IPS-18c (cell line): ENCODE results near the gene RANBP3.
"Not testable (repeated sequence)": the region's sequence is repeated elsewhere in the genome, so short reads cannot be mapped to it uniquely, and the experiment has no call there.

Experiments
- H3K4me3 ChIP-seq: 2 replicates; pipeline ENCODE4 v1.7.0; 2013; ENCODE audit warnings: low read depth, mild to moderate bottlenecking, low read length, moderate library complexity; ENCODE audit not compliant: insufficient read depth
- H3K9me3 ChIP-seq: one replicate; pipeline ENCODE4 v1.6.1; 2013; ENCODE audit warnings: mild to moderate bottlenecking, low read length, moderate library complexity; ENCODE audit not compliant: control insufficient read depth, insufficient read depth

Gene RANBP3

GRCh38 chr19:6012426-6013170 is 34.7 kb upstream of the RANBP3 start:
- no peak overlapping the region for H3K4me3 ChIP-seq
- no peaks in the 10 kb centered on the region for H3K9me3 ChIP-seq

GRCh38 chr19:6011794-6012193 is 33.9 kb upstream of the RANBP3 start:
- no peak overlapping the region for H3K4me3 ChIP-seq
- H3K9me3 ChIP-seq: no peaks in the 10 kb centered on the region

- no peak overlapping the region for H3K4me3 ChIP-seq
- no peaks in the 10 kb centered on the region for H3K9me3 ChIP-seq
Measured at GRCh38 chr19:6011206-6011605, 33.3 kb upstream of the RANBP3 start.

DNA sequence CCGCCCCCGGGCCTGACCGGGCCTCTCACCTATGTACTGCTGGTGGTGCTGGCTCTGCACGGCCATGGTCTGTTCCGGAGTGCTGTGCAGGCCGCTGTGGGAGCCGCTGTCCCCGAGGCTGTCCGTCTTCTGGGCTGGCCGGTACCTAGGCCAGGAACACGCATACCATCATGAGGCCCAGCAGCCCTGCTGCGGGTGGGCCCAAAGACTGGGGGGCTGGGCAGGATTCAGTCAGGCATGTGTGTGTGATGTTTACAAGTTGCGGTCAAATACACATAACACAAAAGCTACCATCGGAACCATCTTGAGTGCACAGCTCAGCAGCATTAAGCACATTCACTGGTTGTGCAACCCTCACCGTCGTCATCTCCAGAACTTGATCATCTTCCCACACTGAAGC is 32.2 kb upstream of the RANBP3 start:
- H3K9me3 ChIP-seq: no peaks in the 10 kb centered on the region
- no peak overlapping the region for H3K4me3 ChIP-seq

DNA sequence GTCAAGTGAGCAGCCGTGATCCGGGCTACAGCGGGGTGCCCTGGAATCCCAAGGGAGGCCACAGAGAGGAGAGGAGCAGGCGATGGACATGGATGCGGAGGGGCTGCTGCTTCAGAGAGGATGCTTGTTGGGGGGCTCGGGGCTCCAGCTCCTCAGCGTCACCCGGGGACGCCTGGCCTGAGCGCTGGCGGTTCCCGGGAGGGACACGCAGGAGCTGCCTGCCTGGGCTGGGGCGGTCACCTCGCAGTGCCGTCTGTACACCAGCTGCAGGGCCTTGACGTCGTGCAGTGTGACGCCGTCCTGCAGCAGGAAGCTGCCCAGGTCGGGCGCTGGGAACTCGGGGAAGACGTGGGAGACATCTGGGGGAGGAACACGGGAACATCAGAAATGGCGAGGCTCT is 29.9 kb upstream of the RANBP3 start:
- Histone ChIP-seq H3K9me3 (no peaks in the 10 kb centered on the region), H3K4me3 (no peak overlapping the region)

DNA sequence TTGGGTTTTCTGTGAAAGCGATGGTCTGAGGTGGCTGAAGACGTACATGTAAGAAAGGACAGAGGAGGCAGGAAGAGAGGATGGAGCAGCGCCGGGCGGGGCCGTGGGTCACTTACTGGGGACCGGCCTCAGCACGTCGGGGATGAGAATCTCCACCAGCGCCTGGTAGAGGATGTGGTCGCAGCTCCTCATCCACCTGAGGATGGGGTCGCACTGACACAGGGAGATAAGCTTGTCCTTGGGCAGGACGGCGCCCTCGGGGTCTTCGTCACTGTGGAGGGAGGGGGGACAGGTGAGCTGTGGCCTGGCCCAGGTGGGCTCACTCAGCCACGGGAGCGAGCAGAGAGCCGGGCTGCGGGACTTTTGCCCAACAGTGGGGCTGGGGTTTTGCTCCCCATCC is 29.0 kb upstream of the RANBP3 start:
- H3K4me3 ChIP-seq: no peak overlapping the region
- no peaks in the 10 kb centered on the region for H3K9me3 ChIP-seq

GRCh38 chr19:6006070-6006446 is 28.1 kb upstream of the RANBP3 start:
- H3K4me3 ChIP-seq, H3K9me3 ChIP-seq: not testable (repeated sequence)

GRCh38 chr19:6005321-6006069 is 27.6 kb upstream of the RANBP3 start:
- peaks cover 2% of the 10 kb centered on the region for H3K9me3 ChIP-seq
- H3K4me3 ChIP-seq: no peak overlapping the region

- Histone ChIP-seq H3K4me3 (no peak overlapping the region), H3K9me3 (peaks cover 2% of the 10 kb centered on the region)
Measured at GRCh38 chr19:6003976-6004375, 26.0 kb upstream of the RANBP3 start.

DNA sequence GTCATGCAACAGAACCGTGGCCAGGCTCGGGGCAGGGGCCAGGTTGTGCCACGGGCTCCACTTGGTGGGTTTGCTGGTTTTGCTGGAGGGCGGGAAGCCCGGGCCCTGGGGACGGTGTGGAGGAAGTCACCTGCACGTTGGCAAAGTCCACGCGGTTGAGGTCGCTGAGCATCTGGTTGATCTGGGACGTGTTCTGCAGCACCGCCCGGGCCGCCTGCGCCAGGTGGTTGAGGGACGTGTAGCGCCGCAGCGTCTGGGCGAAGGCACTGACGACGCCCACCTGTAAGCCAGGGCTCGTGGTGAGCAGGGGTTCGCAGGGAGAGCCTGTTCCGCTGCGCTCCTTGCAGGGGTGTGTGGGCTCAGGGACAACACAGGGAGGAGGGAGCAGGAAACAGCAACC is 24.7 kb upstream of the RANBP3 start:
- peaks cover 2% of the 10 kb centered on the region for H3K9me3 ChIP-seq
- H3K4me3 ChIP-seq: no peak overlapping the region

- Histone ChIP-seq H3K4me3 (no peak overlapping the region), H3K9me3 (peaks cover 4% of the 10 kb centered on the region)
Measured at GRCh38 chr19:6000228-6000847, 22.4 kb upstream of the RANBP3 start.

- Histone ChIP-seq H3K9me3 (peaks cover 4% of the 10 kb centered on the region), H3K4me3 (no peak overlapping the region)
Measured at GRCh38 chr19:5999693-6000092, 21.8 kb upstream of the RANBP3 start.

DNA sequence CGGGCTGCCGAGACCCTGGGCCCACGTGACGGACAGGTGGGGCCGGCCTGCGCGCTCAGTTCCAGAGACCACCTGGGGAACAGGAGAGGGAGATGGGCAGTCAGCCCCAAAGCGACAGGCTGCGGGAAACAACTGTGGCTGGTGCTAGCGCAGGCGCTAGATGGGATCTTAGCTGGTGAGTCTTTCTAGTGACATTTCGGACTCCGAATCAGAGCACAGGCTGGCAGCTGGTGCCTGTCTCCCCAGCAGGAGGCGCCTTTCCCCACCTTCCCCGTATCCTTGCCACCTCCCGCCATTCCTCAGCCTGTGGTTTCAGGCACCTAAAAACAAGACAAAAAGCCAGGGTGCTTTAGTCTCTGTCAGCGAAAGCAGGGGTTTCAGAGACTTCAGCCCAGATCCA is 19.4 kb upstream of the RANBP3 start:
- no peak overlapping the region for H3K4me3 ChIP-seq

DNA sequence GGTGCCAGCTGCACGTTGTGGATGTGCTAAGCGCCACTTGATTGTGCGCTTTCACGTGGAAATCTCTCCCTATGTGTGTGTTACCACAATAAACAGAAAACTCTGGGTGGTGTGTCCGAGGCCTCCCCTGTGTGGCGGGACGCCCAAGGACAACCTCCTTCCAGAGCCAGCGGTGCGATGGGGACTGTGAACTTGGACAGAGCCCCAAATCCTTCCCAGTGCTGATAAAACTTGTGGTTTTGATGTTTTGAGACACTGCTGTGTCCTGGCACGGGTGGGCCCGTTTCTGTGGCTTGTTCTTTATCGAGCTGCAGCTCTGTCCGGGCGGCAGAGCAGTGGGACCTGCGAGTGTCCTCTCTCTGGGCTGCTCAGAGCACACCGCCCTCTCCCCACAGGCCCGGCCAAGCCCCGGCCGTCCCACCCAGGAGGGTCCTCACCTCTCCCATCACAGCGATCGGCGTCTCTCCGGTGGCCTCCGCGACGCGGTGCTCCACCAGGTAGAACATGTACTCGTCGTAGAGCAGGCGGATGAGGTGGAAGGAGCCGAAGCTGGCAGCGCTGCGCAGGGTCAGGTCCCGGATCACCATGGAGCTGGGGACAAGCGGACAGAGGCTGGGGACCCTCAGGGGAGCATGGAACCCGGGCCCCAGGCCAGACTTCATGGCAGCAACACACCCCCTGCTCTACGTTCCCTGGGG is 18.8 kb upstream of the RANBP3 start:
- Histone ChIP-seq H3K4me3 (no peak overlapping the region), H3K9me3 (peaks cover 4% of the 10 kb centered on the region)

More for the DNA sequence above, 19.4 kb upstream of the RANBP3 start:
- H3K9me3 ChIP-seq: peaks cover 4% of the 10 kb centered on the region

DNA sequence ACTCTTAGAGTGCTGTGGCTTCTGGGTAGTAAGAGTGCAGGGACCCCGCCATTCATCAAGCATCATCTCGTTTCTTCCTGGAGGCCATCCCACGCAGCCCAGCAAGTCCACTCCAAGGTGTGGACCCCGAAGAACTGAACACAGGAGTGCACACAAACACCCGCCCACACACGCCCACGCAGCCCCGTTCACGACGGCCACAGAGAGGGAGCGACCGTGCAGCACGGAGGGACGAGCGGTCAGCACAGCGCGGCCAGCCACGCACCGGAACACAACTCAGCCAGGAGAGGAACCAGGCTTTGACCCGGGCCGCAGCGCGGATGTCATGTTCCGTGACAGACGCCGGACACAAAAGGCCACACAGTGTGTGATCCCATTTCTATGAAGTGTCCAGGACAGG is 18.2 kb upstream of the RANBP3 start:
- Histone ChIP-seq H3K4me3 (no peak overlapping the region), H3K9me3 (peaks cover 4% of the 10 kb centered on the region)

- H3K4me3 ChIP-seq: no peak overlapping the region
- peaks cover 3% of the 10 kb centered on the region for H3K9me3 ChIP-seq
Measured at GRCh38 chr19:5995606-5996005, 17.7 kb upstream of the RANBP3 start.

GRCh38 chr19:5994405-5995165 is 16.6 kb upstream of the RANBP3 start:
- peaks cover 2% of the 10 kb centered on the region for H3K9me3 ChIP-seq
- H3K4me3 ChIP-seq: no peak overlapping the region
